ENCODE results near the gene SELENBP1.
A peak's percentile ranks its signal among the peaks of the same experiment; 100 is the strongest.

SELENBP1 gene

GRCh38 chr1:151327903-151328674 is 44.4 kb downstream of the SELENBP1 start:
- Histone ChIP-seq H3K9me3 (no peaks in the 10 kb centered on the region), H3K4me3 (ENCODE audit: low read depth, low read length) (peak overlapping the region; percentile 77), H3K27me3 (no peaks in the 10 kb centered on the region), H3K36me3 (peaks cover 13% of the 10 kb centered on the region), H3K4me1 (no peaks in the 10 kb centered on the region)
- no peak for DNase-seq
- no peak for TF ChIP-seq CTCF (IDR thresholded peaks at IDR 0.05; ENCODE audit: low read depth, low read length)

- DNase-seq, result peak; percentile 93
- H3K27me3 ChIP-seq, result no peaks in the 10 kb centered on the region
- H3K4me1 ChIP-seq, result no peaks in the 10 kb centered on the region
- H3K9me3 ChIP-seq, result no peaks in the 10 kb centered on the region
- no peak for TF ChIP-seq CTCF (IDR thresholded peaks at IDR 0.05; ENCODE audit: low read depth, low read length)
- peak within 1 kb of the TSS; percentile 77 for H3K4me3 ChIP-seq (ENCODE audit: low read depth, low read length)
- peaks cover 13% of the 10 kb centered on the region for H3K36me3 ChIP-seq
Observed at GRCh38 chr1:151327223-151327902, 45.1 kb downstream of the SELENBP1 start, which contains the start of gene PI4KB. Gene PI4KB (minus strand): TSS chr1:151327416. CDS start chr1:151316481, 10,935 bp downstream.

GRCh38 chr1:151326619-151327222 is 45.8 kb downstream of the SELENBP1 start:
- Histone ChIP-seq H3K27me3 (no peaks in the 10 kb centered on the region), H3K4me1 (no peaks in the 10 kb centered on the region), H3K36me3 (peaks cover 13% of the 10 kb centered on the region), H3K4me3 (ENCODE audit: low read depth, low read length) (peak overlapping the region; percentile 77), H3K9me3 (no peaks in the 10 kb centered on the region)
- no peak for TF ChIP-seq CTCF (IDR thresholded peaks at IDR 0.05; ENCODE audit: low read depth, low read length)
- peak; percentile 20 for DNase-seq

GRCh38 chr1:151325646-151326429 is 46.7 kb downstream of the SELENBP1 start:
- H3K27me3 ChIP-seq, result no peaks in the 10 kb centered on the region
- peak overlapping the region; percentile 77 for H3K4me3 ChIP-seq (ENCODE audit: low read depth, low read length)
- no peak for TF ChIP-seq CTCF (IDR thresholded peaks at IDR 0.05; ENCODE audit: low read depth, low read length)
- DNase-seq, result no peak
- peaks cover 13% of the 10 kb centered on the region for H3K36me3 ChIP-seq
- no peaks in the 10 kb centered on the region for H3K9me3 ChIP-seq
- H3K4me1 ChIP-seq, result no peaks in the 10 kb centered on the region

- Histone ChIP-seq H3K36me3 (peaks cover 19% of the 10 kb centered on the region), H3K27me3 (no peaks in the 10 kb centered on the region), H3K4me1 (no peaks in the 10 kb centered on the region), H3K4me3 (ENCODE audit: low read depth, low read length) (no peak overlapping the region), H3K9me3 (no peaks in the 10 kb centered on the region)
- DNase-seq, result no peak
- TF ChIP-seq CTCF (IDR thresholded peaks at IDR 0.05; ENCODE audit: low read depth, low read length), result no peak
Observed at GRCh38 chr1:151325231-151325630, 47.3 kb downstream of the SELENBP1 start.
